Activated T-cell treated with anti-CD3 and anti-CD28 coated beads for 24 hours (primary cell): ENCODE measurements around the gene ITPRIPL1.
A peak's percentile ranks its signal among the peaks of the same experiment; 100 is the strongest.

Experiments used
- DNase-seq: peaks from one replicate; pipeline ENCODE4 v3.0.0-alpha.2; 2020; ENCODE audit warnings: low read depth

ITPRIPL1 gene

GRCh38 chr2:96320728-96321622 lies 4.1 kb upstream of the ITPRIPL1 start:
- DNase-seq = no peak

- no peak for DNase-seq
Observed at GRCh38 chr2:96323849-96324248, 1.3 kb upstream of the ITPRIPL1 start.

GRCh38 chr2:96324721-96325040 lies 436 bp upstream of the ITPRIPL1 start:
- DNase-seq = peak; percentile 11

- DNase-seq = peak; percentile 26
Observed at GRCh38 chr2:96325884-96326255, 753 bp downstream of the ITPRIPL1 start.

- no peak for DNase-seq
Observed at GRCh38 chr2:96326564-96326963, 1.4 kb downstream of the ITPRIPL1 start.

GRCh38 chr2:96326990-96327820 lies 2.1 kb downstream of the ITPRIPL1 start:
- no peak for DNase-seq

- DNase-seq = no peak
Observed at GRCh38 chr2:96329456-96329855, 4.3 kb downstream of the ITPRIPL1 start.

GRCh38 chr2:96329874-96330273 lies 4.8 kb downstream of the ITPRIPL1 start:
- no peak for DNase-seq

GRCh38 chr2:96330407-96330806 lies 5.3 kb downstream of the ITPRIPL1 start:
- no peak for DNase-seq

- DNase-seq = no peak
Observed at GRCh38 chr2:96333708-96334107, 8.6 kb downstream of the ITPRIPL1 start.

GRCh38 chr2:96336104-96336775 lies 11.1 kb downstream of the ITPRIPL1 start:
- DNase-seq = no peak

GRCh38 chr2:96336873-96337272 lies 11.8 kb downstream of the ITPRIPL1 start:
- no peak for DNase-seq

- no peak for DNase-seq
Observed at GRCh38 chr2:96340493-96341414, 15.6 kb downstream of the ITPRIPL1 start.

GRCh38 chr2:96341641-96342040 lies 16.5 kb downstream of the ITPRIPL1 start:
- no peak for DNase-seq

- DNase-seq = no peak
Observed at GRCh38 chr2:96342085-96342484, 17.0 kb downstream of the ITPRIPL1 start.

GRCh38 chr2:96344011-96344410 lies 18.9 kb downstream of the ITPRIPL1 start:
- DNase-seq = no peak

GRCh38 chr2:96345438-96345837 lies 20.3 kb downstream of the ITPRIPL1 start:
- no peak for DNase-seq

GRCh38 chr2:96345868-96346462 lies 20.8 kb downstream of the ITPRIPL1 start:
- no peak for DNase-seq

GRCh38 chr2:96347395-96347794 lies 22.3 kb downstream of the ITPRIPL1 start:
- DNase-seq = no peak

GRCh38 chr2:96353032-96353561 lies 28.0 kb downstream of the ITPRIPL1 start:
- no peak for DNase-seq

- DNase-seq = no peak
Observed at GRCh38 chr2:96353606-96354101, 28.5 kb downstream of the ITPRIPL1 start.
